ENCODE measurements around the gene LCNL1.
A peak's percentile ranks its signal among the peaks of the same experiment; 100 is the strongest.

Gene LCNL1

DNA sequence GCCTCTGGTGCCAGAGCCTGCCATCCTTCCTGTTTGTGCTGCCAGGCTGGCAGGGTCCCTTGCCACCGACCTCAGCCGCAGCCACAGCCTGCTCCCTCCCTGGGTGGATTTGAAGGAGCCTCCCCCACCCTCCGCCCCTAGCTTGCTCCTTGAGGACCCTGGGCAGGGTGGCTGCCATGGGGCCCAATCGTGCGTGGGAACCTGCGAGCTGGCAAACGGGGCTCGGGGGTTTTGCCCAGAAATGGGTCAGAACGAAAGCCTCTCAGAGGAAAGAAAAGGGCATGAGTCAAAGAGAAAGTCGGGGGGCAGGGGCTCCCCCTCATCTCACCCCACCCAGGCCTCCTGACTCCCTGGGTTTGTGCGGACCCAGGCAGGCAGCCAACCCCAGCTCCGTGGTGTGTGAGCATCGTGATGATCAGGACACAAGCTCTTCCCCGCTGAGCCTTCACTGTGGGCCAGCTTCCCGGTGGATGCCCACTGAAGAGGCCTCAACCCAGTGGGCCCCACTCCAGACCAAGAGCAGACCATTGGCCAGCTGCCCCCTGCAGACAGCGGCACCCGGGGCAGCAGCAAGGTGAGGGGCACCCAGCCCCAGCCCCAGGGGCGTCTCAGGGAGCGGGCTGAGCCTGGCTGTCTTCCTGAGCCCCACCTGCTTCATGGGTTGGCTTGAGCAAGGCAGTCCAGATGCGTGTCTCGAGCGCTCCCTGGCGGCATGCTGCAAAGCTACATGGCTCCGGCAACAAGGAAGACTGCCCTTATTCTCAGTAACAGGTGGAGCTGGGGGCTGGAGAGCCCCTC is 52.1 kb downstream of the LCNL1 start:
- TF ChIP-seq, protein P1, sequence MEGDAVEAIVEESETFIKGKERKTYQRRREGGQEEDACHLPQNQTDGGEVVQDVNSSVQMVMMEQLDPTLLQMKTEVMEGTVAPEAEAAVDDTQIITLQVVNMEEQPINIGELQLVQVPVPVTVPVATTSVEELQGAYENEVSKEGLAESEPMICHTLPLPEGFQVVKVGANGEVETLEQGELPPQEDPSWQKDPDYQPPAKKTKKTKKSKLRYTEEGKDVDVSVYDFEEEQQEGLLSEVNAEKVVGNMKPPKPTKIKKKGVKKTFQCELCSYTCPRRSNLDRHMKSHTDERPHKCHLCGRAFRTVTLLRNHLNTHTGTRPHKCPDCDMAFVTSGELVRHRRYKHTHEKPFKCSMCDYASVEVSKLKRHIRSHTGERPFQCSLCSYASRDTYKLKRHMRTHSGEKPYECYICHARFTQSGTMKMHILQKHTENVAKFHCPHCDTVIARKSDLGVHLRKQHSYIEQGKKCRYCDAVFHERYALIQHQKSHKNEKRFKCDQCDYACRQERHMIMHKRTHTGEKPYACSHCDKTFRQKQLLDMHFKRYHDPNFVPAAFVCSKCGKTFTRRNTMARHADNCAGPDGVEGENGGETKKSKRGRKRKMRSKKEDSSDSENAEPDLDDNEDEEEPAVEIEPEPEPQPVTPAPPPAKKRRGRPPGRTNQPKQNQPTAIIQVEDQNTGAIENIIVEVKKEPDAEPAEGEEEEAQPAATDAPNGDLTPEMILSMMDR (IDR thresholded peaks at IDR 0.05), result peak; percentile 95
- TF ChIP-seq ZFX (IDR thresholded peaks at IDR 0.05; ENCODE audit: borderline replicate concordance), result no peak
- peak overlapping the region; percentile 67 for H3K27ac ChIP-seq
